HepG2 (cell line): ENCODE results near the gene ZBTB7A. TPM values are rescaled to one million over a fixed set of nuclear protein-coding genes. Genes with fewer than 3 reads are reported as not detected.

Experiments
- ATF7-NPFF ChIP-seq: sonication (generic); formaldehyde crosslinking; IDR thresholded peaks from 2 replicates; pipeline ENCODE4 v1.8.1; 2023; ENCODE audit warnings: mild to moderate bottlenecking, low read depth, missing genetic modification reagents, moderate library complexity
- CC2D1A ChIP-seq: sonication (generic); formaldehyde crosslinking; IDR thresholded peaks from 2 replicates; pipeline ENCODE4 v1.8.1; 2023; ENCODE audit warnings: mild to moderate bottlenecking, missing genetic modification reagents
- GATAD2A ChIP-seq: IDR thresholded peaks from 2 replicates; pipeline ENCODE4 v1.6.1; 2016
- GPN1 ChIP-seq: sonication (generic); formaldehyde crosslinking; IDR thresholded peaks from 2 replicates; pipeline ENCODE4 v1.5.1; 2020; ENCODE audit warnings: missing genetic modification reagents, borderline replicate concordance
- HDAC1 ChIP-seq: sonication (generic); formaldehyde crosslinking; IDR thresholded peaks from 2 replicates; pipeline ENCODE4 v1.5.1; 2020; ENCODE audit warnings: mild to moderate bottlenecking, missing genetic modification reagents
- HNF4A ChIP-seq: sonication (generic); formaldehyde crosslinking; IDR thresholded peaks from 2 replicates; pipeline ENCODE4 v1.4.0; 2020; ENCODE audit warnings: missing genetic modification reagents
- NCOA1 ChIP-seq: sonication (generic); formaldehyde crosslinking; IDR thresholded peaks from 2 replicates; pipeline ENCODE4 v1.9.0; 2021; ENCODE audit warnings: missing genetic modification reagents
- PAX8 ChIP-seq: sonication (generic); formaldehyde crosslinking; IDR thresholded peaks from 2 replicates; pipeline ENCODE4 v1.8.0; 2022; ENCODE audit warnings: mild to moderate bottlenecking, missing genetic modification reagents, borderline replicate concordance
- PCBP1 ChIP-seq: fragments of 200-400 bp; formaldehyde crosslinking; IDR thresholded peaks from 2 replicates; pipeline ENCODE4 v1.6.1; 2017; ENCODE audit warnings: mild to moderate bottlenecking, low read depth, low read length, borderline replicate concordance
- SRSF1 ChIP-seq: fragments of 200-400 bp; formaldehyde crosslinking; optimal IDR thresholded peaks from 2 replicates; pipeline ENCODE3; 2017; ENCODE audit warnings: mild to moderate bottlenecking, low read depth, low read length, moderate library complexity
- STAG1 ChIP-seq: sonication (generic); formaldehyde crosslinking; IDR thresholded peaks from 2 replicates; pipeline ENCODE4 v1.4.0; 2020; ENCODE audit warnings: missing genetic modification reagents
- U2AF2 ChIP-seq: fragments of 200-400 bp; formaldehyde crosslinking; IDR thresholded peaks from 2 replicates; pipeline ENCODE4 v1.6.1; 2017; ENCODE audit warnings: low read depth, mild to moderate bottlenecking, low read length
- ZNF431 ChIP-seq: sonication (generic); formaldehyde crosslinking; IDR thresholded peaks from 2 replicates; pipeline ENCODE4 v1.9.0; 2022; ENCODE audit warnings: missing genetic modification reagents, low read depth, mild to moderate bottlenecking, borderline replicate concordance
- ZNF7 ChIP-seq: IDR thresholded peaks from 2 replicates; pipeline ENCODE4 v1.6.1; 2016; ENCODE audit warnings: missing biosample characterization, missing genetic modification reagents
- ZNF772 ChIP-seq: sonication (generic); formaldehyde crosslinking; IDR thresholded peaks from 2 replicates; pipeline ENCODE4 v1.5.0; 2020; ENCODE audit warnings: mild to moderate bottlenecking, missing genetic modification reagents
- ZSCAN25 ChIP-seq: sonication (generic); formaldehyde crosslinking; IDR thresholded peaks from 2 replicates; pipeline ENCODE4 v1.8.0; 2022; ENCODE audit warnings: mild to moderate bottlenecking, missing genetic modification reagents
- polyA plus RNA-seq, 8 experiments: library from polyadenylated mRNA; depleted of rRNA in 3 of 8; stranded (reverse) in 7 of 8; unstranded in 1 of 8; fragments of >200 nt; fragmentation: Illumina TruSeq in 4 of 8; extraction: Trizol in 4 of 8; gene quantifications; 2 replicates each; pipeline versions ENCODE4 v1.2.1 to v1.2.3, GENCODE V29; 2011 to 2016; ENCODE audit warnings: low read depth in 4 of 8, missing spikeins in 1 of 8, mixed read lengths in 1 of 8; ENCODE audit not compliant: insufficient read depth in 1 of 8
- total RNA-seq, 5 experiments: library from RNA; depleted of rRNA; stranded (reverse); fragments of >200 nt; fragmentation: Illumina TruSeq; extraction: Trizol; gene quantifications; 2 replicates each; pipeline ENCODE4 v1.2.3, GENCODE V29; 2016; ENCODE audit warnings: low read depth in 1 of 5
- TF ChIP-seq, protein P1 (sequence below): sonication (generic); formaldehyde crosslinking; IDR thresholded peaks from 2 replicates; pipeline ENCODE4 v1.5.0; 2020; ENCODE audit warnings: mild to moderate bottlenecking, missing genetic modification reagents
- TF ChIP-seq, protein P2 (sequence below): sonication (generic); formaldehyde crosslinking; IDR thresholded peaks from 2 replicates; pipeline ENCODE4 v1.4.0; 2020; ENCODE audit warnings: missing genetic modification reagents, borderline replicate concordance
- TF ChIP-seq, protein P3 (sequence below): sonication (generic); formaldehyde crosslinking; IDR thresholded peaks from 2 replicates; pipeline ENCODE4 v1.4.0; 2020; ENCODE audit warnings: missing genetic modification reagents, borderline replicate concordance
- TF ChIP-seq, protein P4 (sequence below): sonication (generic); formaldehyde crosslinking; IDR thresholded peaks from 2 replicates; pipeline ENCODE4 v1.4.0; 2020; ENCODE audit warnings: missing genetic modification reagents

The ZBTB7A gene
- total and polyA plus RNA-seq, 2 of the 13 experiments (the other 11 are each of a cell fraction or from before 2014, with no cell fraction given), result 3.6 to 4.0 TPM

DNA sequence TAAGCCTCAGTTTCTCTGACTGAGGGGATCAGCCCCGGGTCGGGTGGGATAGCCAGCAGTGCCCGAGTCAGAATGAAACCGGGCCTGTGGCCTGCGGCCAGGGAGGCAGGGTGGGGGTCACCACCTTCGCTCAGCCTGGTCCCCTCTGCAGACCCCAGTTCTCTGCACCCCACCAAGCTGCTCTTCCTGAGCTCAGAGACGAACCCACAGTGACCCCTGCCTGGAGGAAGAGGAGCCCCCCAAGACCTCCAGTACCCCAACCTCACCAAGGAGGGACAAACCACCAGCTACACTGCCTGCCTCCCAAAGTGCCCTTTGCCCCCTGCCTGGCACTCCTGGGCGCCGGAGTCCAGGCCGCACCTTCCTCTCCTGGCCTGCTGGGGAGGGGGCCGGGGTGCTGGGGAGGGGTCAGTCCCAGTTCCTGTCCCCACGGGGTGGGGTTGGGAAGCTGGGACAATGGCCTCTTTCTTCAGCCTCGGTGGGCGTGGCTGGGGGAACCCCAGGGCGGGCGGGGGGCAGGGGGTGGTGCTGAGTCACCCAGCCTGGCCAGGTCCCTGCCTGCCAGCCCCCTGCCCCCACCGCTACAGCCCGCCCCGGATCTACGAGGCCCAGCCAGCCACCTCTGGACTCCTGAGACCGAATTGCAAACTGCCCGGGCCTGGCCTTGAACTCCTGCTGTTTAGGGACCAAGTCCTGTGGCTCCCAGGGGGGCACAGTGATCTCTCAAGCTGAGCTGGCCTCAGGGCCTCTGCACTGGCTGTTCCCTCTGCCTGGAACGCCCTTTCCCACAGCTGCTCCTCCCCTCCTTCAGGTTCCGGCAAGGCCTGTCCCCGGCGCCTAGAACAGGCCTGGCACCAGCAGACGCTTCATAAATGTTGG, 14.3 kb downstream of the ZBTB7A start (continued):
- TF ChIP-seq GATAD2A (CRISPR knock-in tag) (peak; percentile 79), CC2D1A (CRISPR knock-in tag) (no peak), PCBP1 (0 out of 2 replicates have a peak, but pooled peaks have one; percentile 1), ZNF772 (CRISPR knock-in tag) (peak; percentile 96), HDAC1 (CRISPR knock-in tag) (peak; percentile 99), ATF7-NPFF (CRISPR knock-in tag) (peak; percentile 52; the same call in 1 of the 2 replicates), GPN1 (CRISPR knock-in tag) (no peak), SRSF1 (peak; percentile 23), ZNF431 (no peak), ZSCAN25 (CRISPR knock-in tag) (peak; percentile 87), ZNF7 (0 out of 2 replicates have a peak, but pooled peaks have one; percentile 26), STAG1 (CRISPR knock-in tag) (peak; percentile 34; the same call in 1 of the 2 replicates), HNF4A (CRISPR knock-in tag) (peak; percentile 95), U2AF2 (0 out of 2 replicates have a peak, but pooled peaks have one; percentile 27), NCOA1 (0 out of 2 replicates have a peak, but pooled peaks have one; percentile 33), PAX8 (CRISPR knock-in tag) (0 out of 2 replicates have a peak, but pooled peaks have one; percentile 8)
- TF ChIP-seq, protein P1, sequence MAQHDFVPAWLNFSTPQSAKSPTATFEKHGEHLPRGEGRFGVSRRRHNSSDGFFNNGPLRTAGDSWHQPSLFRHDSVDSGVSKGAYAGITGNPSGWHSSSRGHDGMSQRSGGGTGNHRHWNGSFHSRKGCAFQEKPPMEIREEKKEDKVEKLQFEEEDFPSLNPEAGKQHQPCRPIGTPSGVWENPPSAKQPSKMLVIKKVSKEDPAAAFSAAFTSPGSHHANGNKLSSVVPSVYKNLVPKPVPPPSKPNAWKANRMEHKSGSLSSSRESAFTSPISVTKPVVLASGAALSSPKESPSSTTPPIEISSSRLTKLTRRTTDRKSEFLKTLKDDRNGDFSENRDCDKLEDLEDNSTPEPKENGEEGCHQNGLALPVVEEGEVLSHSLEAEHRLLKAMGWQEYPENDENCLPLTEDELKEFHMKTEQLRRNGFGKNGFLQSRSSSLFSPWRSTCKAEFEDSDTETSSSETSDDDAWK (CRISPR knock-in tag), result no peak
- TF ChIP-seq, protein P2, sequence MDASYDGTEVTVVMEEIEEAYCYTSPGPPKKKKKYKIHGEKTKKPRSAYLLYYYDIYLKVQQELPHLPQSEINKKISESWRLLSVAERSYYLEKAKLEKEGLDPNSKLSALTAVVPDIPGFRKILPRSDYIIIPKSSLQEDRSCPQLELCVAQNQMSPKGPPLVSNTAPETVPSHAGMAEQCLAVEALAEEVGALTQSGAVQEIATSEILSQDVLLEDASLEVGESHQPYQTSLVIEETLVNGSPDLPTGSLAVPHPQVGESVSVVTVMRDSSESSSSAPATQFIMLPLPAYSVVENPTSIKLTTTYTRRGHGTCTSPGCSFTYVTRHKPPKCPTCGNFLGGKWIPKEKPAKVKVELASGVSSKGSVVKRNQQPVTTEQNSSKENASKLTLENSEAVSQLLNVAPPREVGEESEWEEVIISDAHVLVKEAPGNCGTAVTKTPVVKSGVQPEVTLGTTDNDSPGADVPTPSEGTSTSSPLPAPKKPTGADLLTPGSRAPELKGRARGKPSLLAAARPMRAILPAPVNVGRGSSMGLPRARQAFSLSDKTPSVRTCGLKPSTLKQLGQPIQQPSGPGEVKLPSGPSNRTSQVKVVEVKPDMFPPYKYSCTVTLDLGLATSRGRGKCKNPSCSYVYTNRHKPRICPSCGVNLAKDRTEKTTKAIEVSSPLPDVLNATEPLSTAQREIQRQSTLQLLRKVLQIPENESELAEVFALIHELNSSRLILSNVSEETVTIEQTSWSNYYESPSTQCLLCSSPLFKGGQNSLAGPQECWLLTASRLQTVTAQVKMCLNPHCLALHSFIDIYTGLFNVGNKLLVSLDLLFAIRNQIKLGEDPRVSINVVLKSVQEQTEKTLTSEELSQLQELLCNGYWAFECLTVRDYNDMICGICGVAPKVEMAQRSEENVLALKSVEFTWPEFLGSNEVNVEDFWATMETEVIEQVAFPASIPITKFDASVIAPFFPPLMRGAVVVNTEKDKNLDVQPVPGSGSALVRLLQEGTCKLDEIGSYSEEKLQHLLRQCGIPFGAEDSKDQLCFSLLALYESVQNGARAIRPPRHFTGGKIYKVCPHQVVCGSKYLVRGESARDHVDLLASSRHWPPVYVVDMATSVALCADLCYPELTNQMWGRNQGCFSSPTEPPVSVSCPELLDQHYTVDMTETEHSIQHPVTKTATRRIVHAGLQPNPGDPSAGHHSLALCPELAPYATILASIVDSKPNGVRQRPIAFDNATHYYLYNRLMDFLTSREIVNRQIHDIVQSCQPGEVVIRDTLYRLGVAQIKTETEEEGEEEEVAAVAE (CRISPR knock-in tag), result no peak
- TF ChIP-seq, protein P3, sequence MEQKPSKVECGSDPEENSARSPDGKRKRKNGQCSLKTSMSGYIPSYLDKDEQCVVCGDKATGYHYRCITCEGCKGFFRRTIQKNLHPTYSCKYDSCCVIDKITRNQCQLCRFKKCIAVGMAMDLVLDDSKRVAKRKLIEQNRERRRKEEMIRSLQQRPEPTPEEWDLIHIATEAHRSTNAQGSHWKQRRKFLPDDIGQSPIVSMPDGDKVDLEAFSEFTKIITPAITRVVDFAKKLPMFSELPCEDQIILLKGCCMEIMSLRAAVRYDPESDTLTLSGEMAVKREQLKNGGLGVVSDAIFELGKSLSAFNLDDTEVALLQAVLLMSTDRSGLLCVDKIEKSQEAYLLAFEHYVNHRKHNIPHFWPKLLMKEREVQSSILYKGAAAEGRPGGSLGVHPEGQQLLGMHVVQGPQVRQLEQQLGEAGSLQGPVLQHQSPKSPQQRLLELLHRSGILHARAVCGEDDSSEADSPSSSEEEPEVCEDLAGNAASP (CRISPR knock-in tag), result peak; percentile 84
- TF ChIP-seq, protein P4, sequence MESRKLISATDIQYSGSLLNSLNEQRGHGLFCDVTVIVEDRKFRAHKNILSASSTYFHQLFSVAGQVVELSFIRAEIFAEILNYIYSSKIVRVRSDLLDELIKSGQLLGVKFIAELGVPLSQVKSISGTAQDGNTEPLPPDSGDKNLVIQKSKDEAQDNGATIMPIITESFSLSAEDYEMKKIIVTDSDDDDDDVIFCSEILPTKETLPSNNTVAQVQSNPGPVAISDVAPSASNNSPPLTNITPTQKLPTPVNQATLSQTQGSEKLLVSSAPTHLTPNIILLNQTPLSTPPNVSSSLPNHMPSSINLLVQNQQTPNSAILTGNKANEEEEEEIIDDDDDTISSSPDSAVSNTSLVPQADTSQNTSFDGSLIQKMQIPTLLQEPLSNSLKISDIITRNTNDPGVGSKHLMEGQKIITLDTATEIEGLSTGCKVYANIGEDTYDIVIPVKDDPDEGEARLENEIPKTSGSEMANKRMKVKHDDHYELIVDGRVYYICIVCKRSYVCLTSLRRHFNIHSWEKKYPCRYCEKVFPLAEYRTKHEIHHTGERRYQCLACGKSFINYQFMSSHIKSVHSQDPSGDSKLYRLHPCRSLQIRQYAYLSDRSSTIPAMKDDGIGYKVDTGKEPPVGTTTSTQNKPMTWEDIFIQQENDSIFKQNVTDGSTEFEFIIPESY (CRISPR knock-in tag), result peak; percentile 90
